GM18868 (cell line): Measurements from ENCODE around the gene PROB1.
"Not testable (repeated sequence)": the region's sequence is repeated elsewhere in the genome, so short reads cannot be mapped to it uniquely, and the experiment has no call there.

Experiments used
- ATAC-seq: cut with Tn5 transposase; IDR thresholded peaks from one replicate; pipeline ENCODE4 v1.9.1; 2021; ENCODE audit warnings: mild to moderate bottlenecking, moderate library complexity; ENCODE audit not compliant: unreplicated experiment

Gene PROB1

DNA sequence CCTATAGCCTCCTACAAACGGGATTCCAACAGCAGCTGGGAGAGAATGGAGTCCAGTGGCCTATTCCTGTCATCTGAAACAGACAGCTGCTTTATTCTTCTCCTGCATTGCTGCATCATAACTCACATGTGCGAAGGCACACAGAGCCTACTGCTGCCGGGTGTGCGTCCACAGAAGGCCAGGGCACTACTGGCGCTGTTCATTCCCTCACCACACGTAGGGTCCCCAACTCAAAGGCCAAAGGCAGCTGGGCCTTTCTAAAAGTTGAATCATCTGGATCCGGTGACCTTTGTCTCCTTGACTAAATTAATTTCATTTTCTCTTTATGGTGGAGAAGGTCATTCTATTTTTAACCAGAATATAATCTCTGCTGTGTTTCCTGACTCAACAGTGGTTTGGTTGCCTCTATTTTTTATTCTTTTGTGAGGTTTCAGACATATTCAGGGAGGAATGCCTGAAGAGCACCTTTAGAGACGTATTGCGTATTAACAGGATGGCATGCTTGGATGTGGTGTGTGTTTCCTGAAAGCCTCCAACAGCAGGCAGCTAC is 19.8 kb upstream of the PROB1 start:
- ATAC-seq, result no peak

DNA sequence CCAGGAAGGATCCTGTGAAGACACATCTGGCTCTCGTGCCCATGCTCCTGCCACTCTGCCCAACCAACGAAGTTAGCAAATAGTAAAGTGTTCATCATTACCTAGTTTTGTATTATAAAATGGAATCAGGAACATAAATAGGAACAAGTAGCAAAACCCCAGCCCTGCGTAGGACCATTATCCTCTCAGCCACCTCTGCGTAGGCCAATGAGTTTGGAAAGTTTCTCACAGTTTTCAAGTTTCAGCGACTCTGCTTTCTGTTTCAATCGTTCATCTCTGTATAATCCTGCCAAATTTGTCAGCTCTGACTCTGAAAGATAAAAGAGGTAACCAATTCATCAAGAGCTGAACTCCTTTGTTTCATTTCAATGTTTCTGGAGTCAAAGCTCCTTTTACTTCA is 19.1 kb upstream of the PROB1 start:
- ATAC-seq, result no peak

DNA sequence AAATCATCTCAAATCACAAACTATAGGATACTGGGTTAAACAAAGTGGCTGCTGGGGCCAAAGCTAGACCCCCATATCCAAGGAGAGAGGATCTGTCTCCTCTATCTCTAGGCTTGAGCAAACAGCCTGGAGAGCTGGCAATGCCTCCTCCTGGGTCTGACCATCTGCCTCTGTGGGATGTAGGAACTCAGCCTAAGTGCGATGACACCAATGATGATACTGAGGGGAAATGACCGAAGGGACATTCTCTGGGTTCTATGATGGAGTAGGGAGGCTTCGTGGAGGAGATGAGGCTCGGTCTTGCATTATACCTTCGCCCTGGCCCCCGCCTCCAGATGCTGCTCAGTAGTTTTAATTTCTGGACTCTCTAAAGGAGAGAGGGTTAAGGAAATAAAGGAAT is 18.2 kb upstream of the PROB1 start:
- ATAC-seq, result no peak

DNA sequence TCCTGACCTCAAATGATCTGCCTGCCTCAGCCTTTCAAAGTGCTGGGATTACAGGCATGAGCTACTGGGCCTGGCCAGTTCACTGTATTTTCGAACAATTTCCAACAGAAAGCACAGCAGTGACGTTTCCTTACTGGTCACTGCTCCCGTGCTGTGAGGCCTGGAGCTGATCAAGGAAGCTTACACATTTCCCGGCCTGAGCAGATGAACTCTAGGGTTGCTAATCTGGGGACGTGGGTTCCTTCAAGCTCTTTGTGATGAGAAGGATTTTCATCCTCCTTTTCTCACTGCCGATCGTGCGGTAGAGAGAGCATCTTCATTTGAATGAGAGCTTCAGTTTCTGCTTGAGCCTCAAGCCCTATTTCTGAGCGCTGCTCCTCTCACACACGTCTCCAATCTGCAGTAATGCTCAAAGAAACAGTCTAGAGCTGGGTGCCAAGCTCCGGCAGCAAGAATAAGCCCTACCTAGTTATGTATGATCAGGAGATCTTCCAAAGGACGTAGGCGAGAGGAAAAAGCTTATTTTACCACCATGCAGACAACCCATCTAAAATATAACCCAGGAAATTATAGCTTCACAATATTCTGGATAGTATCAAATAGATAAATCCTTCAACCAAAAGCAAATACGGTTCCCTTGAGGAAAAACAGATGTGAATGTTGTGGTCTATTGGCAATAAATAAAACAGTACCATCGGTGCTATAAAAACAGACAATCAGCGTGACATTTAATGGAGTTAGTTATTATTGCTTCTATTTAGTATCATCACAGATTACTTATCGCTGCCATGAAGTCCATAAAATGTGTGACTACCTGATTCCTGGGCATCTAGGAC is 16.3 kb upstream of the PROB1 start:
- ATAC-seq, result no peak

DNA sequence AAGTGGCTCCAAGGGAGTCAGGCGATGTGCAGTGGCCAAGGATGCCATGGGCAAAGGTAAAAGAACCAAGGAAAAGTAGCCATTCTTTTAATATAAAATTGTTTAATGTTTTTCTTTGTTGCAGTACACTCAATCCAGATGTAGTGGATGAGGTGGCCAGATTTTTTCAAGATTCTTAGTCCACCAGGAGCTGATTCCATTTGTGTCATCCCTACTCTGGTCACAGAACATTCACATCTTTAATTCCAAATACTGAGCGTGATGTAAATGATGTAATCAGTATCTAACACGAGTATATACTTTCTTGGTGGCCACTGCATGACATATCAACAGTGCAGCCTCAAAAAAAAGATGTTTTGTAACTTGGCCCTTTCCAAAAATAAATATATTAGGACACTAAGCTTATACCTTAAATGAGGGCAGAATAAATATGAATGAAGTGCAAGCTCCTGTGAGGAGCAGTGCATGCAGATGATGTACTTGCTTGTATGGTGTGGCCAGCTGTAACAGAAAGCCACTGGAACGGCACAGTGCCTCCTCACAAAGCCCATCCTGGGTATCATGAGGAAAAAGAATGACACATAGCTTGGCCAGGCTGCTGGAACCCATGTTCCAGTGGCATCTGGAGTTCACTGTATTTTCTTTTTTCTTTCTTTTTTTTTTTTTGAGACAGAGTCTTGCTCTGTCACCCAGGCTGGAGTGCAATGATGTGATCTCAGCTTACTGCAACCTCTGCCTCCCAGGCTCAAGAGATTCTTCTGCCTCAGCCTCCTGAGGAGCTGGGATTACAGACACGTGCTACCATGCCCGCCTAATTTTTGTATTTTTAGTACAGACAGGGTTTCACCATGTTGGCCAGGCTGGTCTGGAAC is 15.5 kb upstream of the PROB1 start:
- no peak for ATAC-seq

DNA sequence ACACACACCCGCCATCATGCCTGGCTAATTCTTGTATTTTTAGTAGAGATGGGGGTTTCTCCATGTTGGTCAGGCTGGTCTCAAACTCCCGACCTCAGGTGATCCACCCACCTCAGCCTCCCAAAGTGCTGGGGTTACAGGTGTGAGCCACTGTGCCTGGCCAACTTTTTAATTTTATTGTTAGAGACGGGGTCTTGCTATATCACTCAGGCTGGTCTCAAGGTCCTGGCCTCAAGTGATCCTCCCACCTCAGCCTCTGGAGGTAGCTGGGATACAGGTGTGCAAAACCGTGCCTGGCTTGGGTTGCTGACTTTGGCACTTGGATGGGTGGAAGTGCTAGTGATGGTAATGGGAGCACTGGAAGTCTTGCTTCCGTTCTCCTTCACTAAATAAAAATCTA is 14.2 kb upstream of the PROB1 start:
- ATAC-seq, result not testable (repeated sequence)

DNA sequence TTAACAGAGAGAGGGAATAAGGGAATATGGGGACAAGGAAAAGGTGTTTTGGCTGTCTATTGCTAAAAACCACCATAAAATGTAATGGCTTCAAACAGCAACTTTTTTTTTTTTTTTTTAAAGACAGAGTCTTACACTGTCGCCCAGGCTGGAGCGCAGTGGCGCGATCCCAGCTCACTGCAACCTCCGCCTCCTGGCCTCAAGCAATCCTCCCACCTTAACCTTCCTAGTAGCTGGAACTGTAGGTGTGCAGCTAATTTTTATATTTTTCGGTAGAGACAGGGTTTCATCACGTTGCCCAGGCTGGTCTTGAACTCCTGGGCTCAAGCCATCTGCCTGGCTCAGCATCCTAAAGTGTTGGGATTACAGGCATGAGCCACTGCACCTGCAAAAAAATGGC is 13.3 kb upstream of the PROB1 start:
- no peak for ATAC-seq

DNA sequence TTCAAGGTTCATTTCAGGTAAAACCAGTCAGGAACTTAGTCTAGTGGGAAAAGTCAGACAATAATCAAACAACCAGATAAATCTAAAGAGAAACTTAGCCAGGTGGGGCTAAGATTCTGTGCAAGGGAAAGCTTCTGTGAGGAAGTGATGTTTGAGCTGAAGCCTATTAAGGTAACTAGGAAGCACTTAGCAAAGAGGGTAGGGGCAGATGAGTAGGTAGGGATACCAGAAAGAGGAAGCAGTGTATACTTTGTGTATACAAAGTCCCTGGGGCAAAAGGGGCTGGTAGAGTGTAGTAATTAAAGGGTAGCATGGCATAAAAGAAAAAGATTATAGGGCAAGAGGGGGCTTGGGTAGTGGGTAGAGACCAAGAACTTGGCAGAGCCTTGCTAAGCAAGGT is 12.6 kb upstream of the PROB1 start:
- peak; percentile 49 for ATAC-seq

DNA sequence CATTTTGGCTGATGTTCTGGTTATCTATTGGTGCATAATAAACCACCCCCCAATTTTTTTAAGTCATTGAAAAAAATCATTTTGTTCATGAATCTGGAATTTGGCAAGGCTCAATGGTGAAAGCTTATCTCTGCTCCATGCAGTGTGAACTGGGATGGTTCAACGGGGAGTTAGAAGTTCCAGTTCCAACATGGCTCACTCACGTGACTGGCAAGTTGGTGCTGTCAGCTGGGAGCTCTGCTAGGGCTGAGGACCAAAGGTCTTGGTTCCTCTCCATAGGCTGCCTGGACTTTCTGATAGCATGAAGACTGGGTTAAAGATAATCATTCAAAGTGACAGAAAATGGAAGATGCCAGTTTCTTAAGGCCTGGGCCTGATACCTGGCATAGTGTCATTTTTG is 12.1 kb upstream of the PROB1 start:
- no peak for ATAC-seq

DNA sequence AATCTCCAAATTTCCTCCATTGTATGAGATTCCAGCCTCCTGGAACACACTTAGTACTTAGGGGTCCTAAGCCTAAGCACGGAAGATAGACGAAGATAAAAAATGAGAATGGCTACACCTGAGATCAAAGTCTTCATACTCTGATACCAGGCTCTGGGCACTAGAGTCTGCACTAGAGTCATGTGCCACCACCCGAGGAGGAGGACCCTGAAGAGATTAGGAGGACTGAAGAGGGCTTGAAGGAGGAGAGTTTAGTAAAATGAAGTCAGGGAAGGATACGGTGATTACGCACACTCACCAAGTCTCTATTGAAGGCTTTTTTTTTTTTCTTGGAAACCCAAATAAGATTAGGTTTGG is 9.6 kb upstream of the PROB1 start:
- no peak for ATAC-seq

DNA sequence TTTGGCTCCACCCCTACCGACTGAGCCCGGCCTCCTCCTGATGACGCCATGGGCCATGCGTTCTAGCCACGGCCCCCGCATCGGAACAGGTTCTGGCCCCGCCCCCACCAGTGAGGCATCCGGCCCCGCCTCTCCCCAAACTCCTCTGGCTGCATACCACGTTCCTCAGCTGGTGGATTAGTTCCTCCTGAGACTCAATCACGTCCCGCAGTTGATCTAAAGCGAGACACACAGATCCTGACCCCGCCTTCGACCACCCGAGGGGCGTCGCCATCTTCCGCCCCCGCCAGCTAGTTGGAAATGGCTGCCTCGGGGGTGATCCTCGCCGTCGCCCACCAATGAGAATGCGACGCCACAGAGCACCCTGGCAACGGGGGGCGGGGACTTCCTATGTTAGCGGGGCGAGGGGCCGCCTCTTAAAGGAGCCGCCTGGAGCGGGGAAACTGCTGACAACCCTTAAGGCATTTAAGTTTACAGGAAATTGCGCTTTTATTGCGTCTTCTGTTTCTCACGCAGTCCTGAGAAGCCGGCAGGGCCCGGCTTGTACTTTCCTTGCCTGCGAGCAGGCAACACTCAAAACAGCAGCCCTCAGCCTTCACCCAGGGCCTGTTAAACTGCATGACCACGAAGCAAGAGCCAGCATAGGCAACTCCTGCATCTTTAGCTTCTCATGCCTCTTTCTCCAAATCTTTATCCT is 9.0 kb upstream of the PROB1 start, which contains the start of gene SPATA24:
Gene SPATA24, minus strand, starts transcription at position 303 of the 697 bp plus-strand sequence. Its CDS starts 29 bp downstream, at position 274.
- ATAC-seq, result peak; percentile 75

DNA sequence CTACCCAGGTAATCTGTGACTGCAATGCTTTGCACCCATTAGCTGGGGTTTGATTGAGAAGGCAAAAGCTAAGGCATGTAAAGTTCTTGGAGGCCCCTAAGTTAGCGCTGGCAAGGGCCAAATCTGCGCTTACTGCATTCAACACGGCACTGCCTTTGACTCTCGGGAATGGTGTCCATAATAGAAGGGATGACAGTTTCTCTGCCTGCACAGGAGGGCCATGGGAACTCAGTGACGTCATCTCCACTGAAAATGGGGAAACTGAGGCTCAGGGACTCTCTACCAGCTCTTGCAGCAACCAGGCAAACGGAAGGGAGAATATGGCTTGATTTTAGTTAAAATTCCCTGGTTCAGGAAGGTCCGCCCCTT is 8.5 kb upstream of the PROB1 start:
- ATAC-seq, result no peak

DNA sequence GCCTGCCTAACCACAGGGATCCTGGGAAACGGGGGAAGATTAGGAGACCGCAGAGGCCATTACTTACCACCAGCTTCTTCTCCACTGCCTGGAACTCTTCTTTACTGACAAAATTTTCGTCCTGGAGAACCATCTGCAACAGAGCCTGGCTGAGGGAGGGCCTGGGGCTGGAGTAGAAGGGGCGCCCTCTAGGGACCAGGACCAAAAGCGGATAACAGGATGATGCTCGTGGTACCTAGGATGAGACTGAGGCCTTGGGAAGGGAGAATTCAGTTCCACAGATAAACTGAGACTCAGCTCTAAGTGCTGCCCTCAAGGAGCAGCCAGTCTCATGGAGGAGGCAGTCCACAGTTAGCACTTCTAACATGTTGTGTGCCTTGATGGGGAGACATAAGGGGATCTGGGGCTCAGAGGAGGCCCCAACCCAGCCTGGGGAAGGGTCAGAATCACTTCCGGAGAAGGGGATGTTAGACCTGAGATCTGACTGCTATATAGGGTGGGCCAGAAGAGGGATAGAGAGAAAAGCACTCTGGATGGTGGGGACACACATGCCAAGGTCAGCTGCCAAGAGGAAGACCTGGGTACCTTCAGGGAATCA is 7.8 kb upstream of the PROB1 start:
- ATAC-seq, result no peak

DNA sequence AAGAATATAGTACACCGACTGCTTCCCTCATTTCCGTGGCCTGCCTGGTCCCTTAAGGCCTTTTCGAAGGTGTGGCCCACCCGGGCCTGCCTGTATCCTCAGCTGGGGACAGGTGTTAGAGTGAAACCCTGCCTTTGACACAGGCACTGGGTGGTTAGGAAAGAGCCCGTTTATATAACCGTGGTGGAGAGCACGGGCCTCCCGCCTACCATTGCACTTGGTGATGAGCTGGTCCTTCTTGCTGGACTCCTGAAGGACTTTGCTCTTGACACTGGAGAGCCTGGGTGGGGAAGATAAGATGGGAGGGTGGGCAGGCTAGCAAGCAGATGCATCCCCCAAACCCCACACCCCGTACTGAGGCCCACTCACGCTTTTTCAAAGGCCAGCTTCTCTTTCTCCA is 6.6 kb upstream of the PROB1 start:
- no peak for ATAC-seq

DNA sequence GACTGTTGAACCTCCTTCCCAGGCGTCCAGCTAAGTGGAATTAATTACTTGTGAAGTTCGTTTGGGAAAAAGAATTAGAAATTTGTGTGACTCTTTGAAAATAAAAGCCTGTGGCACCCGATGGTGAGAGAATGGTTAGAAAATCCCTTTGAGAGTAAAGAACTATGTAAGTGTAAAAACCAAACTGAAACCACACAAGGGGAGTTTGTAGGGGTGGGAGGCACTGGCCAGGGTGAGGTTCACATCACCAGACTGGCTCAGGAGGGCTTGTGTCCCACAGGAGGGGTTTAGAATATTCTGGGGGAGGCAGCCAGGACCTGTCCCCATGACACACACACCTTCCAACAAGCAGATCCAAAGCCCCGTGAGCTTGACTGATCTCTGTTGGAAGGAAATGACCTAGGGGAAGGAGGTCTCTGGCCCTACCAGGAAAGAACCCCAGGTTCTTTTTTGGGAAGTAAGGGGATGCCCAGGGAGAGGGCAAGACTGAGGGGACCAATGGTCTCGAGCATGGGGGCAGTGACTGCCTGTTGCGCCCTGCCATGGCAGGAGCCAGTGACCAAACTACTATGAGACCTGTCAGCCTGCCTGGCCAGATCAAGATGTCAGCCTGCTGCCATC is 4.7 kb upstream of the PROB1 start:
- peak; percentile 47 for ATAC-seq

DNA sequence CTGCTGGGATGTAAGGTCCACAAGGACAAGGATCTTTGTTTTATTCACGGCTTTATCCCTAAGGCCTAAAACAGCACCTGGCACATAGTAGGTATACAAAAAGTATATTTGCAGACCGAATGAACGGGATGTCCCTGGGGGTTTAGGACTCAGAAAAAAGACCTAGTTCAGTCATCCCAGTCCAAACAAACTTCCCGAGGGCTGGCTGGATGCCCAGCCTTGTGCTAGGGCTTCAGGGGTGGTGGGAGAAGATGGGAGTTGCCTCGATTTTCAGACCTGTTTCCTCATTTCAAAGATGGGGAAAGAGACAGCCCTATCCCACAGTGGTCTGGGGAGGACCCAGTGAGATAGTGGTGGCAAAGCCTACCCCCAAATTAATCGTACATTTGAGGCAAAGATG is 3.0 kb upstream of the PROB1 start:
- no peak for ATAC-seq

DNA sequence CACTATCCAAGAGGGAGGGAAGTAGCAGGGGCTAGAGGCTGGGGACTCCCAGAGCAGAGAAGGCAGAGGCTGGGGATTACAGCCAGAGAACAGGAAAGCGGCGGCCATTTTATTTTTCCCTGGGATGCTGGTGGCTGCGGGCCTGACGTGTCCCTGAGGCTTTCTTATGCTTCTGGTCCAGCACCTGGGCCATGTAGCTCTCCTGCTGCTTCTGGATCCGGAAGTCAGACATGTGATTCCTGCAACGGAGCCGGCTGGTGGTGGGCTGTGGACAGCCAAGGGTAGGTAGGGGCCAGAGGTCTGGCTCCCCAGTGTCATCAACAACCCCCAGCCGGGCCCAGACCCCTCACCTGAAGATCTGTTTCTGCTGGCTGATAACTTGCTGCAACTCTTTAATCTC is 1.8 kb upstream of the PROB1 start:
- no peak for ATAC-seq

DNA sequence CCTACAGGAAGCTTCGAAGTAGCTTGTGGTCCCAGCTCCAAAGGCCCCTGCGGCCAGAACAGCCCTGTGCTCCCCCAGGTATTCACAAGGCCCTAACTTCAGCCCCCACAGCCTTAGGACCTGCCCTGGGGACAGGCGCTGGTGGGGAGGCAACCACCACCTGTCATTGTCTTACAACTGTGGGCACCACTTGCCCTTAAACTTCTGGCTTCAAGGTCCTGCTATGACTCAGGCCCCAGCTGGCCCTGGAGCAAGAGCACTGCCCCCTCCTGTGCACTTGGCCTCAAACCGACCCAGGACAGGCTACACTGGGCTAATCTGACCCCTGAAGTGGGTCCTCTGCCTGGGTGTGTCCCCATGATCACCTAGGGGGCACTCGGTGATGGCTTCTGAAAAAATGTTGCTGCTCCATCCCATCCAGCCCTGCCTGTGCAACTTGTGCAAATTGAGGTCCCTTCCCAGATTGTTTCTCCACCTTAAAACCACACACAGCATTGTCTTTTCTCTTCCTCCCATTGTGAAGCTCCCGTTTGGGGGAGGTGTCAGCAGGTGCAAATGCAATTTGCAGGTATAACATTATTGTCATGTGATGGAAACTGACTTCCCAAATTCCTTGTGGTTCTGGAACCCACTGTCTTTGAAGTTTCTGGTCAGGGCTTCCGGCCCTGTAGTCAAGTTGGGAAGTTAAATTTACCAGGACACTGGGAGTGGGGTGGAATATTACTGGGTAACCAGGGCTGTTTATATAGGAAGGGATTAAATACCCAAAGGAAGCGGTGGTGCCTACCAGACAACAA is 1.1 kb upstream of the PROB1 start:
- no peak for ATAC-seq

DNA sequence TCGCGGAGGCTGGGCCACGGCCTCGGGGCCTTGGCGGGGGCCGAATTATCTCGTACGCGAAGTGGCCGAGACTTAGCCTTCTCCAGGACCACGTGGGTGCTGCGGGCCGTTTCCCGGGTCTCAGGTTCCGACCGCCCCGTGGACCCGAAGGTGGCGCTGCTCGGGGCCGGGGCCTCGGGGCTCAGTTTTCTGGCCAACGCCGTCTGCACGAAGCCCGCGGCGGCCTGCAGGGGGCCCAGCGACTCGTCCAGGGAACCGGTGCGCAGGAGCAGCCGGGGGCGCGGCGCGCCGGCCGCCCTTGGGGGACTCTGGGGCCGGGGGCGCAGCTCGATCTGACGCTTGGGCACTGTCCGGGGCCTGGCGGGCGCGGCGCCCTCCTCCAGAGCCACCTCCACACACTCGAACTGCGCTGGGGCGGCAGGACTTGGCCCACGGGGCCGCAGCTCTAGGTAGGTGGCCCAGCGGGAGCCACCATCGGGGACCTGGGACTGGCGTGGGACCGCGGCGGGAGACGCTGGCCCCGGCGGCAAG is 716 bp downstream of the PROB1 start:
- peak; percentile 23 for ATAC-seq
